Subcutaneous abdominal adipose tissue (tissue), 5 donors: ENCODE data around the gene SRGAP2C.
"Not testable (repeated sequence)": the region's sequence is repeated elsewhere in the genome, so short reads cannot be mapped to it uniquely, and the experiment has no call there.

Experiments used
- H3K27ac ChIP-seq: one replicate; pipeline ENCODE4 v1.7.0; 2013; ENCODE audit warnings: low read depth, mild to moderate bottlenecking, inconsistent platforms, low read length, moderate library complexity
- H3K27me3 ChIP-seq, 5 donors: one replicate each; pipeline ENCODE4 v1.7.0; 2013; ENCODE audit warnings: low read length in 5 of 5, inconsistent platforms in 1 of 5; ENCODE audit not compliant: control insufficient read depth in 5 of 5, insufficient read depth in 4 of 5
- H3K36me3 ChIP-seq, 5 donors: one replicate each; pipeline ENCODE4 v1.7.0; 2013; ENCODE audit warnings: low read length in 5 of 5; ENCODE audit not compliant: control insufficient read depth in 5 of 5, insufficient read depth in 5 of 5
- H3K4me1 ChIP-seq, 5 donors: one replicate each; pipeline ENCODE4 v1.7.0; 2013; ENCODE audit warnings: low read length in 5 of 5, mild to moderate bottlenecking in 3 of 5, moderate library complexity in 1 of 5; ENCODE audit not compliant: control insufficient read depth in 5 of 5, insufficient read depth in 5 of 5
- H3K4me3 ChIP-seq, 5 donors: one replicate each; pipeline ENCODE4 v1.7.0; 2013; ENCODE audit warnings: low read length in 5 of 5, low read depth in 1 of 5
- H3K9ac ChIP-seq, 5 donors: one replicate each; pipeline ENCODE4 v1.7.0; 2013; ENCODE audit warnings: low read length in 5 of 5, mild to moderate bottlenecking in 4 of 5, moderate library complexity in 3 of 5
- H3K9me3 ChIP-seq, 5 donors: one replicate each; pipeline ENCODE4 v1.7.0; 2013; ENCODE audit warnings: low read length in 5 of 5; ENCODE audit not compliant: control insufficient read depth in 5 of 5
- donor health status: healthy.
- donor health status: healthy.
- donor health status: healthy.
- donor health status: healthy.
- donor health status: healthy.

The SRGAP2C gene

DNA sequence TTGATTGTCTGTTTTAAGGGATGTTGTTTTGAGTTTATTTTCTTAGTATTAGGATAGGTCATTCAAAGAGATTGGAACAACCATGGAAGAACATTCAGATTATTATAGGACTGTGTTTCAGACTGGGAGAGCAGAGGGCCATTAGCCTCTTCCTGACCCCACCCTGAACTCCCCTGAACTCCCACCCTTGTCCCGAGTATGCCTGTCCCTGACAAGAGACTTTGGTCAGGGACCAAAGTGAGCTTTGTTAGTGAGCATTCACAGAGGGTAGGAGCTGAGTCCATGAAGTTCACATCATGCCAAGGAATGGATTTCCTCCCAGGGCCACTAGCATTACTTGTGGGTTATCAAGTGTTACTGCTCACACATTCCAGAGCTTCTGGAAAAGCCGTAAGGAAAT is 172.0 kb downstream of the SRGAP2C start:
- H3K4me3 ChIP-seq, H3K27ac ChIP-seq, H3K36me3 ChIP-seq, H3K4me1 ChIP-seq, H3K9ac ChIP-seq, H3K27me3 ChIP-seq, H3K9me3 ChIP-seq: not testable (repeated sequence)

DNA sequence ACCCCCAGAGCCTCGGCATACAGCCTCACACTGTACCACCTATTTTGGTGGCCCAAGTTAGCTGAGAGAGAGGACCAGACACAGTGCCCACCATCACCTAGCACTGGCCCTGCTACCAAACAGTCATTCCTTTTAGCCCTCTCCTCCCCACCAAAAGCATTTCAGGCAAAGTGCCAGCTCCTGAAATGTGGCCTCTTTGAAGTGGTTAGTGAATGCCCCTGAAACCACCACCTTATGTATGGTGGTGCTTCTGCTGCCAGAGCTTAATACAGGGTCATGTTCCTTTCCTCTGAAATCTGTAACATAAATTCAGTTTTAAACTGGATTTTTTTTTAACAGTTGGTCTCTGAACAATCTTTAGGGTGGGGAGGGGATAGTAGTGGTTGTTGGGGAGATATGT is 175.8 kb downstream of the SRGAP2C start:
- H3K27me3 ChIP-seq, H3K27ac ChIP-seq, H3K4me3 ChIP-seq, H3K4me1 ChIP-seq, H3K9ac ChIP-seq, H3K36me3 ChIP-seq, H3K9me3 ChIP-seq: not testable (repeated sequence)

DNA sequence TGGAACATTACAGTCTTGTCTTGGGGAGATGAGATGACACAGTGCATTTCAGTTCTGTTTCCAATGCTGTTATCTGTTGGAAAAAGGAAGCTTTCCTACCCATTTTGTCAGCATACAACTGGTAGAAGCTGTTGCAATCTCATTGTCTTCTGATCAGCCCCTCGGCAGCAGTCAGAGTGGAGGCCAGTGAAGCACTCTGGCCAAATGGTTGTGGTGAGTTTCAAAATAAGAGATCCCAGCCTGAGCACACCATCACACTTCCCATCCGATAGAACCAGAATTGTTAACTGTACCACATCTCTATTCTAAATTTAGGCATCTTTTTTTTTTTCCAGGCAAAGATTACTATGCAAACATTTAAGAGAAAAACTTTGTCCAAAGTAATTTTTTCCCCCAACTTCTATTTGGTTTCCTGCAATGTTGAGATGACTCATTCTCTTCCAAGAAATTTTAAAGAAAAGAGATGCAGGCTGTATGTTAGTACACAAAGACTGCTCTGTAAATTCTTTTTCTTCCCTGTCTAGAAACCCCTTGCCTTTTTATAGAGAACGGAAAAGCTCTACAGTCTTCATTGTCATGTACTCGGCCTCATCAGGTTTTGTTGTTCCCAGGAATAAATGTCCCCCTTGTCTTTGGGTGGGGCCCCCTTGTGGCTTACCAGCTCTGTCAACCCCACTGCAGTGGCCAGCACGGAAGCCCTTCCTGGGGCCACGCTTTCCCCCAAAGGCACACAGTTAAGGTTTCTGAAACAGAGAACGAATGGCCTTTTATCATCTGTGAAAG is 176.9 kb downstream of the SRGAP2C start:
- H3K27ac ChIP-seq, H3K9me3 ChIP-seq, H3K27me3 ChIP-seq: not testable (repeated sequence)

DNA sequence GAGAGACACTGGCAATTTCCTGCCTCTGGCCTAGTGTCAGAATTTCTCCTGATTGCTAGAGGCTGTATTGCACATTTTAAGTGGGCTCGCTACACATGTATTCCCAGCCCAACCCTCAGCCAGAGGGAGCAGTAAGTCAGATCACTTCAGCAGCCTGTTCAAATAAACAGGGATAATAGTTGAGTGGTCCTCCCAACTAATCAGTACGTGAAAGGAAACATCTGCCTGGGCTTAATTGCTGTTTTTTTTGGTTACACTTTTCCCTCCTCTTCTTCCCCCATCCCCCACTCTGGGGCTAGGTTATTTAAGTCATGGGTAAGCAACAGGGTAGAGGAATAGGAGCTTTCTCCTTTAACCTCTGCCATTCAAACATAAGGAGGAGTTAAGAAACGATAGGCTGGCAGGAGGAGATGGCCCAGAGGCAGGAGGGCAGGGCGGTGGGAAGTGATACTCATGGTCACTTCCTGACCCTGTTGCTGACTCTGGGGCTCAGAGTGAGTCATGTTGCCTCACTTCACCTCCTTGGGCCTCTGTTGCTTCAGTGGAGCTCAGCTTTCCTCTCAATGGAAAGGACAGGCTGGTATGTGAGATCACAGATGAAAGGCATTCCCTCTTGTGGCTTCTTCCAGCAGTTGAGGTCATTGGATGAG is 177.6 kb downstream of the SRGAP2C start:
- not testable (repeated sequence) for H3K9me3 ChIP-seq, H3K36me3 ChIP-seq, H3K9ac ChIP-seq, H3K4me3 ChIP-seq, H3K27me3 ChIP-seq, H3K27ac ChIP-seq, H3K4me1 ChIP-seq

More for the DNA sequence above, 176.9 kb downstream of the SRGAP2C start:
- not testable (repeated sequence) for H3K4me3 ChIP-seq, H3K4me1 ChIP-seq, H3K36me3 ChIP-seq, H3K9ac ChIP-seq

GRCh38 chr1:121365316-121365715 is 180.5 kb downstream of the SRGAP2C start:
- not testable (repeated sequence) for H3K9ac ChIP-seq, H3K9me3 ChIP-seq, H3K4me1 ChIP-seq, H3K27ac ChIP-seq, H3K36me3 ChIP-seq, H3K4me3 ChIP-seq, H3K27me3 ChIP-seq

DNA sequence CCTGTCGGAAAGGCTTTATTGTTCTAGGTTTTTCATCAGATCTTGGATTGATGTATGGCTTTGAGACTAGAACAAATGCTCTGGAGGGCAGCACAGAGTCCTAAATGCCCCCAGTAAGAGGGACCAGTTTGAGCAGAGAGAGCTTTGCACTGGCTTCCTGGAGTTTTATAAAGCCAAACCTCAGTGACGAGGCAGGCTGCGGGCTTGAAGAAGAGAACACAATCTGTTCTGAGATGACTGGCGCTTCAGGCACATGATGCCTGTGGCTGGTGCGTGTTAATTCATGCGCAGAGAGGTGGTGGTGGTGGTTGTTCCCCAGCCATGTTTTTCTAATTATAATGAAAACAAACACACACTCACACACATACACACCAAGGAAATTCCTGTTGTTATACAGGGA is 180.9 kb downstream of the SRGAP2C start:
- not testable (repeated sequence) for H3K4me1 ChIP-seq, H3K9ac ChIP-seq, H3K27me3 ChIP-seq, H3K27ac ChIP-seq, H3K36me3 ChIP-seq, H3K9me3 ChIP-seq, H3K4me3 ChIP-seq

- H3K4me1 ChIP-seq, H3K36me3 ChIP-seq, H3K9ac ChIP-seq, H3K4me3 ChIP-seq, H3K27ac ChIP-seq, H3K27me3 ChIP-seq, H3K9me3 ChIP-seq: not testable (repeated sequence)
Measured at GRCh38 chr1:121366171-121366570, 181.4 kb downstream of the SRGAP2C start.

DNA sequence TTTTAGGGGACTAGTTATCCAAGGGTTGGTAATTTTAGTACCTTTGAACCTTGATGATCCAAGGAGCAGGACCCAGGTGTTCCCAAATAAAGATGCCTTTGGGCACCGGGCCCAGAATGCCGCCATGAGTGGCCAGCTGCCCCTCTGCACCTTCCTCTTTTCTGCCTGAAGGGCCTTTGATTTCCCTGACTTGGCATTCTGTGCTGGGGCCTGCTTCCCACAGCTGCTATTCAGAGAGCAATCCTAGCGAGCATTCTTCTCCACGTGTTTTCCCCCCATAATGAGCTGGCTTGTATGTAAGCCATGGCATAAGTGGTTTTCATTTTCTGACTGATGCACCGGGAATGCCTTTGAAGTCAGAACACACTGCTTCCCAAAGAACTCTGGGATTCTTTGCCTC is 184.1 kb downstream of the SRGAP2C start:
- H3K4me3 ChIP-seq, H3K27ac ChIP-seq, H3K9ac ChIP-seq, H3K9me3 ChIP-seq, H3K4me1 ChIP-seq, H3K36me3 ChIP-seq, H3K27me3 ChIP-seq: not testable (repeated sequence)

DNA sequence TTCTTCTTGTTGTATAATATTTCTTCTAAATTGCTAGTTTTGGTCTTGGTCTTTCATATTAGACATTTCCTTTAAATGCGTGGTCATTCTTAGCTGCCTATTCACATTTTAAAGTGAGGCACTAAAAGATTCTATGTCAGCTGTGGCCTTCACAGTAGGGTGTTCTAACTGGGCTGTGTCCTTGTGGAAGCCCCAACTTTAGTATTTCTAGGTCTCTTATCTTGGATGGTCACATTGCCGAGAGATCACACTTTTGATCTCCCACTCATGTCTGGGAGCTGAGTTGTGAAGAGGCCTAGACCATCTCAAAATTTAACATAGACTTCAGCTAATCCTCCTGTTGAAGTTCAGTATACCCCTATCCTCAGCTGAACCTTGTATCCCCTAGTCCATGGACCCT is 185.2 kb downstream of the SRGAP2C start:
- not testable (repeated sequence) for H3K27ac ChIP-seq, H3K4me1 ChIP-seq, H3K4me3 ChIP-seq, H3K36me3 ChIP-seq, H3K9me3 ChIP-seq, H3K9ac ChIP-seq, H3K27me3 ChIP-seq

DNA sequence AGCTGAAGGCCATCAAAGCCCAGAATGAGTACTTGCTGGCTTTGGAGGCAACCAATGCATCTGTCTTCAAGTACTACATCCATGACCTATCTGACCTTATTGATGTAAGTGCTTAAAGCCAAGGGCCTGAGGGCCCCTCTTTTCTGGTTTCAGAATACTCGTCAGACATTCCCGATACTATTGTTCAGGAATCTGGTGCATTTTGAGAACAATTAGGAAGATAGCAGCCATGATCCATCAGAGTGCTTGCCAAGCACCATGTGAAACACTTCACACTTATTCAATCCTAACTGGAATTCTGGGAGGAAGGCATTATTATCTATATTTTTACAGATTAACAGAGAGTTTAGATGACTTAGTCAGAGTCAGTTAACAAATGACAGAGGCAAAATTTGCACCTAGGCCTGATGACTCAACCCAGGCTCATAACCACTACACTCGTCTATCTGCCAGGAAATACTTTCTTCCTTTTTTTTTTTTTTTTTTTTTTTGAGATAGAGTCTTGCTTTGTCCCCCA is 190.1 kb downstream of the SRGAP2C start:
- not testable (repeated sequence) for H3K36me3 ChIP-seq, H3K4me3 ChIP-seq, H3K27me3 ChIP-seq, H3K4me1 ChIP-seq, H3K27ac ChIP-seq, H3K9ac ChIP-seq, H3K9me3 ChIP-seq
